H1 (cell line): Measurements from ENCODE around the gene KATNBL1. TPM values are rescaled to one million over a fixed set of nuclear protein-coding genes. Genes with fewer than 3 reads are reported as not detected.

ENCODE experiments used
- CTCF ChIA-PET: fragments of 300-600 bp; sonication (Branson Sonifier 250); formaldehyde crosslinking; loops from one replicate; lab custom pipeline; 2021; ENCODE audit not compliant: partially characterized antibody; lab: Charles Lee
- POLR2A ChIA-PET: fragments of 300-600 bp; sonication (Branson Sonifier 250); formaldehyde crosslinking; loops from one replicate; lab custom pipeline; 2021; ENCODE audit warnings: inconsistent platforms; ENCODE audit not compliant: partially characterized antibody; lab: Charles Lee
- DNase-seq, 2 experiments: peaks; one replicate each; pipeline versions ENCODE4 v3.0.0 to v3.0.0-alpha.2; 2010 to 2022; ENCODE audit warnings: low spot score in 2 of 2, low read depth in 1 of 2, mixed read lengths in 1 of 2
- FAIRE-seq: peaks from 2 replicates; lab custom pipeline; 2011; peaks lifted over from hg19 to GRCh38; lab: Jason Lieb, UNC
- H2AFZ ChIP-seq: 2 replicates; pipeline ENCODE4 v1.8.1; 2012; ENCODE audit warnings: low read length, inconsistent platforms
- H2AK5ac ChIP-seq: 2 replicates; pipeline ENCODE4 v1.6.1; 2013; ENCODE audit warnings: low read depth, low read length
- H2BK120ac ChIP-seq: replicated peaks from 2 replicates; pipeline ENCODE3; 2013; ENCODE audit warnings: low read depth, low read length, inconsistent platforms
- H2BK12ac ChIP-seq: 2 replicates; pipeline ENCODE4 v1.6.1; 2013; ENCODE audit warnings: low read depth, low read length
- H2BK15ac ChIP-seq: 2 replicates; pipeline ENCODE4 v1.6.1; 2013; ENCODE audit warnings: low read length
- H2BK20ac ChIP-seq: 2 replicates; pipeline ENCODE4 v1.6.1; 2013; ENCODE audit warnings: low read length
- H2BK5ac ChIP-seq: 2 replicates; pipeline ENCODE4 v1.6.1; 2013; ENCODE audit warnings: low read depth, low read length
- H3K14ac ChIP-seq: 2 replicates; pipeline ENCODE4 v1.6.1; 2013; ENCODE audit warnings: inconsistent platforms; ENCODE audit not compliant: insufficient read length
- H3K18ac ChIP-seq: 2 replicates; pipeline ENCODE4 v1.6.1; 2013; ENCODE audit warnings: low read length; ENCODE audit errors: extremely low read depth
- H3K23ac ChIP-seq: 2 replicates; pipeline ENCODE4 v1.6.1; 2013; ENCODE audit warnings: inconsistent platforms; ENCODE audit not compliant: insufficient read length
- H3K23me2 ChIP-seq: 2 replicates; pipeline ENCODE4 v1.6.1; 2013; ENCODE audit warnings: low read depth, low read length
- H3K27ac ChIP-seq: 2 replicates; pipeline ENCODE4 v1.6.1; 2011; ENCODE audit warnings: low read depth, low read length, inconsistent platforms
- H3K27me3 ChIP-seq, 4 experiments: replicated peaks in 1 of 4; 1 replicate in 1 of 4; 2 replicates in 3 of 4; pipeline versions ENCODE4 v1.6.1 to v1.8.1; 2011 to 2013; ENCODE audit warnings: low read length in 3 of 4, mild to moderate bottlenecking in 3 of 4, inconsistent platforms in 2 of 4, mixed read lengths in 2 of 4, moderate library complexity in 1 of 4; ENCODE audit not compliant: control insufficient read depth in 3 of 4, insufficient read depth in 3 of 4; ENCODE audit errors: extremely low read depth in 1 of 4
- H3K36me3 ChIP-seq, 4 experiments: 2 replicates each; pipeline versions ENCODE4 v1.6.1 to v1.8.1; 2011 to 2013; ENCODE audit warnings: mild to moderate bottlenecking in 4 of 4, low read length in 3 of 4, moderate library complexity in 2 of 4, control low read depth in 1 of 4, inconsistent platforms in 1 of 4; ENCODE audit not compliant: insufficient read depth in 4 of 4, control insufficient read depth in 2 of 4
- H3K4ac ChIP-seq: replicated peaks from 2 replicates; pipeline ENCODE3; 2013; ENCODE audit warnings: low read length, low read depth, mixed read lengths, inconsistent platforms; ENCODE audit not compliant: insufficient read length
- H3K4me1 ChIP-seq, 4 experiments: replicated peaks in 1 of 4; 1 replicate in 1 of 4; 2 replicates in 3 of 4; pipeline versions ENCODE4 v1.6.1 to v1.8.1; 2011 to 2013; ENCODE audit warnings: low read length in 3 of 4, inconsistent platforms in 2 of 4, mixed read lengths in 1 of 4; ENCODE audit not compliant: insufficient read depth in 4 of 4, control insufficient read depth in 3 of 4
- H3K4me2 ChIP-seq, 2 experiments: 2 replicates each; pipeline versions ENCODE4 v1.6.1 to v1.8.1; 2011 to 2013; ENCODE audit warnings: low read depth in 2 of 2, low read length in 2 of 2, control low read depth in 1 of 2, inconsistent platforms in 1 of 2, mild to moderate bottlenecking in 1 of 2; ENCODE audit not compliant: insufficient read depth in 1 of 2
- H3K4me3 ChIP-seq, 4 experiments: fragments of 200-600, 300-600 bp in 1 of 4; sonication (generic), shearing (Covaris generic), sonication (Bioruptor Twin) in 1 of 4; 2 replicates each; pipeline versions ENCODE4 v1.5.1 to v1.8.1; 2011 to 2016; ENCODE audit warnings: low read length in 4 of 4, low read depth in 3 of 4, control low read depth in 2 of 4, inconsistent platforms in 2 of 4, mild to moderate bottlenecking in 2 of 4, mixed read lengths in 1 of 4, moderate library complexity in 1 of 4; ENCODE audit not compliant: insufficient read depth in 2 of 4; ENCODE audit errors: extremely low read depth in 1 of 4
- H3K56ac ChIP-seq: replicated peaks from 2 replicates; pipeline ENCODE3; 2013; ENCODE audit warnings: low read depth, mild to moderate bottlenecking, mixed read lengths, low read length, inconsistent platforms; ENCODE audit not compliant: insufficient read length
- H3K79me1 ChIP-seq: 2 replicates; pipeline ENCODE4 v1.6.1; 2013; ENCODE audit warnings: low read depth, low read length, control low read depth
- H3K79me2 ChIP-seq, 2 experiments: 2 replicates each; pipeline versions ENCODE4 v1.6.1 to v1.8.1; 2012 to 2013; ENCODE audit warnings: low read length in 2 of 2, mild to moderate bottlenecking in 2 of 2, inconsistent platforms in 1 of 2; ENCODE audit not compliant: insufficient read depth in 2 of 2, control insufficient read depth in 1 of 2
- H3K9ac ChIP-seq, 4 experiments: replicated peaks in 1 of 4; 1 replicate in 1 of 4; 2 replicates in 3 of 4; pipeline versions ENCODE4 v1.6.1 to v1.8.1; 2011 to 2013; ENCODE audit warnings: low read depth in 3 of 4, low read length in 3 of 4, control low read depth in 2 of 4, mild to moderate bottlenecking in 2 of 4, moderate library complexity in 2 of 4, inconsistent platforms in 1 of 4; ENCODE audit errors: extremely low read depth in 1 of 4
- H3K9me3 ChIP-seq, 2 experiments: 2 replicates each; pipeline versions ENCODE4 v1.6.1 to v1.8.1; 2012 to 2013; ENCODE audit warnings: mild to moderate bottlenecking in 2 of 2, moderate library complexity in 2 of 2, control low read depth in 1 of 2, inconsistent platforms in 1 of 2, low read depth in 1 of 2, low read length in 1 of 2, mixed read lengths in 1 of 2; ENCODE audit not compliant: insufficient read depth in 2 of 2
- H4K20me1 ChIP-seq, 2 experiments: replicated peaks in 1 of 2; 2 replicates each; pipeline versions ENCODE3 to v1.8.1; 2011 to 2013; ENCODE audit warnings: inconsistent platforms in 2 of 2, low read length in 2 of 2, mild to moderate bottlenecking in 1 of 2; ENCODE audit not compliant: insufficient read depth in 2 of 2, control insufficient read depth in 1 of 2
- H4K5ac ChIP-seq: 2 replicates; pipeline ENCODE4 v1.6.1; 2013; ENCODE audit warnings: low read length, low read depth, mixed read lengths, inconsistent platforms; ENCODE audit not compliant: insufficient read length
- H4K8ac ChIP-seq: 2 replicates; pipeline ENCODE4 v1.8.0; 2013; ENCODE audit warnings: mild to moderate bottlenecking, moderate library complexity, low read length, inconsistent platforms; ENCODE audit not compliant: insufficient read depth; ENCODE audit errors: extremely low read depth
- H4K91ac ChIP-seq: replicated peaks from 2 replicates; pipeline ENCODE3; 2013; ENCODE audit warnings: low read length, mixed read lengths, inconsistent platforms; ENCODE audit not compliant: insufficient read length
- MAFK ChIP-seq: IDR thresholded peaks from 2 replicates; pipeline ENCODE4 v1.6.1; 2012; ENCODE audit warnings: low read depth, mild to moderate bottlenecking, improper control_type of control experiment, low read length
- POLR2A ChIP-seq, 2 experiments: IDR thresholded peaks; 1 replicate in 1 of 2; 2 replicates in 1 of 2; pipeline ENCODE4 v1.6.1; 2011; ENCODE audit warnings: low read depth in 2 of 2, low read length in 2 of 2, mild to moderate bottlenecking in 2 of 2; ENCODE audit errors: control extremely low read depth in 1 of 2
- POU5F1 ChIP-seq: IDR thresholded peaks from 2 replicates; pipeline ENCODE4 v1.6.1; 2011; ENCODE audit warnings: low read depth, mild to moderate bottlenecking, low read length, moderate library complexity
- RXRA ChIP-seq: IDR thresholded peaks from 2 replicates; pipeline ENCODE4 v1.6.1; 2011; ENCODE audit warnings: low read depth, mild to moderate bottlenecking, low read length, moderate library complexity; ENCODE audit not compliant: insufficient read depth
- SIN3A ChIP-seq, 2 experiments: IDR thresholded peaks in 1 of 2; conservative IDR thresholded peaks in 1 of 2; 2 replicates each; pipeline ENCODE4 v1.6.1; 2011 to 2012; ENCODE audit warnings: low read length in 2 of 2, improper control_type of control experiment in 1 of 2, low read depth in 1 of 2, mild to moderate bottlenecking in 1 of 2
- SRF ChIP-seq: IDR thresholded peaks from 2 replicates; pipeline ENCODE4 v1.6.1; 2011; ENCODE audit warnings: mild to moderate bottlenecking, low read depth, low read length, moderate library complexity
- WGBS, 2 experiments: shearing (Covaris generic) in 1 of 2; methylation state at CpG; one replicate each; pipeline versions ENCODE4 v1.1.6 to v1.1.7; 2013 to 2015; ENCODE audit warnings: low lambda C conversion rate in 2 of 2, mixed read lengths in 2 of 2, inconsistent platforms in 1 of 2, low coverage in 1 of 2, missing lambda C conversion rate in 1 of 2; ENCODE audit not compliant: insufficient replicate concordance in 2 of 2, insufficient coverage in 1 of 2, insufficient read length in 1 of 2; ENCODE audit errors: extremely low coverage in 1 of 2, missing lambda C conversion rate in 1 of 2; 5-methylcytosine and 5-hydroxymethylcytosine counted together
- polyA plus RNA-seq, 7 experiments: library from polyadenylated mRNA; depleted of rRNA in 3 of 7; stranded (reverse) in 5 of 7; unstranded in 2 of 7; fragments of >200 nt in 5 of 7; fragments of 200-250 nt in 2 of 7; gene quantifications; 1 replicate in 5 of 7; 2 replicates in 1 of 7; 4 replicates in 1 of 7; pipeline versions ENCODE4 v1.2.1 to v1.2.3, GENCODE V29; 2011 to 2013; ENCODE audit warnings: missing spikeins in 2 of 7, mixed read lengths in 2 of 7
- total RNA-seq: library from RNA; stranded (reverse); fragmentation: NEBNext Ultra II Directional; extraction: Animal tissue kit (Norgen Biotek cat#: 25700); gene quantifications from 2 replicates; pipeline ENCODE4 v1.2.1, GENCODE V29; 2021

Gene KATNBL1
- total and polyA plus RNA-seq, 2 of the 8 experiments (the other 6 are each of a cell fraction or from before 2014, with no cell fraction given), result 14.2 to 51.4 TPM

- H3K14ac ChIP-seq, result no peak overlapping the region
- no peak overlapping the region for H2AK5ac ChIP-seq
- no peak overlapping the region for H2AFZ ChIP-seq
- no peaks in the 10 kb centered on the region for H3K23me2 ChIP-seq
- no peak overlapping the region for H2BK120ac ChIP-seq
- WGBS, 2 experiments, result 76% methylated on average over 4 of the region's 4 CpGs; no CpG with 5 or more reads in 1 of the 2 experiments
- no peak overlapping the region for H3K23ac ChIP-seq
- no peaks in the 10 kb centered on the region for H3K9me3 ChIP-seq
- no peak overlapping the region for H3K4me2 ChIP-seq
- no peak overlapping the region for H2BK20ac ChIP-seq
- H4K20me1 ChIP-seq, result no peaks in the 10 kb centered on the region
- no peak overlapping the region for H2BK15ac ChIP-seq
- H3K79me2 ChIP-seq, result no peaks in the 10 kb centered on the region
- peaks cover 0 to 3% (median under 1%) of the 10 kb centered on the region in 4 experiments; a peak in 3 of 7 replicates for H3K4me1 ChIP-seq
- H4K5ac ChIP-seq, result no peak overlapping the region
- POLR2A ChIA-PET, result interaction anchor here (0.8 kb wide), 1 partner anchor 16 kb away, joined by 3 read pairs; no protein-coding TSS in a partner anchor
- H3K4me3 ChIP-seq, result no peak overlapping the region
- no peak overlapping the region for H3K56ac ChIP-seq
- no peak overlapping the region for H3K18ac ChIP-seq
- H3K27ac ChIP-seq, result no peak overlapping the region; the same call in 1 of the 2 replicates
- FAIRE-seq (no peak), DNase-seq (no peak)
- H2BK12ac ChIP-seq, result no peak overlapping the region
- no peak overlapping the region for H4K91ac ChIP-seq
- H3K36me3 ChIP-seq, result peaks cover 0 to 12% (median 4%) of the 10 kb centered on the region in 4 experiments; a peak in 6 of 8 replicates
- peaks cover 0 to 1% (median 0%) of the 10 kb centered on the region in 4 experiments; a peak in 1 of 7 replicates for H3K27me3 ChIP-seq
- no peaks in the 10 kb centered on the region for H3K79me1 ChIP-seq
- H4K8ac ChIP-seq, result no peak overlapping the region
- no peak overlapping the region for H3K4ac ChIP-seq
- TF ChIP-seq RXRA (no peak), SIN3A (conservative IDR thresholded peaks at IDR 0.05 in 1 of 2, IDR thresholded peaks at IDR 0.05 in 1 of 2; ENCODE audit: low read depth in 1 of 2, low read length in 2 of 2) (no peak), POU5F1 (no peak), POLR2A (IDR thresholded peaks at IDR 0.05; ENCODE audit: control extremely low read depth in 1 of 2, low read depth in 2 of 2, low read length in 2 of 2) (no peak), SRF (no peak), MAFK (no peak)
- no peak overlapping the region for H2BK5ac ChIP-seq
- CTCF ChIA-PET, result interaction anchor here (1.1 to 5.6 kb wide), 3 partner anchors 9 to 18 kb away, joined by 3 to 41 read pairs (median 3); no protein-coding TSS in a partner anchor
- H3K9ac ChIP-seq, result no peak overlapping the region
These were observed 29.4 kb upstream of the KATNBL1 start for GRCh38 chr15:34239151-34239808.
